OCI-LY7 (cell line): ENCODE measurements around the gene ZNF831. TPM values are rescaled to one million over a fixed set of nuclear protein-coding genes. Genes with fewer than 3 reads are reported as not detected.

Experiments
- BruUV-seq: library from RNA; stranded (reverse); fragments of 400-500 nt; replicated peaks from 2 replicates; lab custom pipeline; 2021; lab: Mats Ljungman, UMichigan
- CTCF ChIA-PET: fragments of 300-600 bp; sonication (Branson Sonifier 250); formaldehyde crosslinking; loops from one replicate; lab custom pipeline; 2022; ENCODE audit warnings: antibody characterized with exemption; ENCODE audit not compliant: unreplicated experiment; lab: Charles Lee
- POLR2A ChIA-PET: fragments of 300-600 bp; sonication (Branson Sonifier 250); formaldehyde crosslinking; loops from one replicate; lab custom pipeline; 2022; ENCODE audit warnings: antibody characterized with exemption; lab: Charles Lee
- DNase-seq: peaks from one replicate; pipeline ENCODE4 v3.0.0-alpha.2; 2015; ENCODE audit warnings: low spot score
- H2AFZ ChIP-seq: fragments of 200-600 bp; sonication (generic), shearing (Covaris generic); 2 replicates; pipeline ENCODE4 v1.6.1; 2014; ENCODE audit warnings: mild to moderate bottlenecking, antibody characterized with exemption, low read length, moderate library complexity
- H3K27ac ChIP-seq: fragments of 200-600 bp; sonication (generic); 2 replicates; pipeline ENCODE4 v1.5.1; 2014; ENCODE audit warnings: mixed run types, low read depth, mild to moderate bottlenecking, moderate library complexity, low read length, inconsistent platforms; ENCODE audit not compliant: poor library complexity, severe bottlenecking
- H3K36me3 ChIP-seq: fragments of 200-600 bp; sonication (generic); 2 replicates; pipeline ENCODE4 v1.6.1; 2014; ENCODE audit warnings: mild to moderate bottlenecking, antibody characterized with exemption, low read length, moderate library complexity, mixed read lengths; ENCODE audit not compliant: insufficient read depth
- H3K4me1 ChIP-seq: fragments of 200-600 bp; sonication (generic); 2 replicates; pipeline ENCODE4 v1.5.1; 2014; ENCODE audit warnings: mild to moderate bottlenecking, low read length; ENCODE audit not compliant: insufficient read depth, poor library complexity, severe bottlenecking
- H3K4me2 ChIP-seq: fragments of 200-600 bp; sonication (generic); 2 replicates; pipeline ENCODE4 v1.6.1; 2014; ENCODE audit warnings: mild to moderate bottlenecking, low read length
- H3K4me3 ChIP-seq: fragments of 200-600 bp; sonication (generic); 2 replicates; pipeline ENCODE4 v1.5.1; 2014; ENCODE audit warnings: mild to moderate bottlenecking, low read depth, low read length; ENCODE audit not compliant: poor library complexity, severe bottlenecking
- H3K79me2 ChIP-seq: fragments of 200-600 bp; sonication (generic); 2 replicates; pipeline ENCODE4 v1.6.1; 2016; ENCODE audit warnings: low read depth, mild to moderate bottlenecking, low read length, moderate library complexity, mixed read lengths; ENCODE audit not compliant: insufficient read depth
- H3K9me2 ChIP-seq: fragments of 200-600 bp; sonication (generic); 2 replicates; pipeline ENCODE4 v1.6.1; 2016; ENCODE audit warnings: mild to moderate bottlenecking, low read length, mixed read lengths; ENCODE audit not compliant: insufficient read depth
- H3K9me3 ChIP-seq: fragments of 200-600 bp; sonication (generic); 2 replicates; pipeline ENCODE4 v1.6.1; 2014; ENCODE audit warnings: mild to moderate bottlenecking, mixed run types, low read length, mixed read lengths
- H4K20me1 ChIP-seq: fragments of 200-600 bp; sonication (generic); 2 replicates; pipeline ENCODE4 v1.6.1; 2014; ENCODE audit warnings: mild to moderate bottlenecking, antibody characterized with exemption, low read length, moderate library complexity, mixed read lengths; ENCODE audit not compliant: insufficient read depth
- EZH2phosphoT487 ChIP-seq: fragments of 200-600 bp; sonication (generic); IDR thresholded peaks from 2 replicates; pipeline ENCODE4 v1.6.1; 2018; ENCODE audit warnings: low read depth, borderline replicate concordance, mild to moderate bottlenecking, mixed run types, antibody characterized with exemption, low read length, moderate library complexity, mixed read lengths
- intact Hi-C: fragments of 100-400 bp; cut with micrococcal nuclease; formaldehyde crosslinking; loops from one replicate; pipeline ENCODE4 v1.10.0; 2022; ENCODE audit not compliant: unreplicated experiment
- total RNA-seq, 2 experiments: library from RNA; depleted of rRNA in 1 of 2; stranded (reverse); fragments of >200 nt in 1 of 2; shearing (Covaris generic) in 1 of 2; gene quantifications; 2 replicates each; pipeline ENCODE4 v1.2.3, GENCODE V29; 2014 to 2022
- TF ChIP-seq, protein P1 (sequence below): fragments of 200-600 bp; sonication (generic); conservative IDR thresholded peaks from 2 replicates; pipeline ENCODE4 v1.5.1; 2014; ENCODE audit warnings: mild to moderate bottlenecking, antibody characterized with exemption, low read length, moderate library complexity, mixed read lengths

The ZNF831 gene
- total RNA-seq, 2 experiments from 2014 or later: 5.9 to 6.3 TPM

- Histone ChIP-seq H3K27ac (no peak overlapping the region), H3K9me2 (no peaks in the 10 kb centered on the region), H3K4me1 (peaks cover 24% of the 10 kb centered on the region), H3K9me3 (no peaks in the 10 kb centered on the region), H3K36me3 (no peaks in the 10 kb centered on the region), H3K4me2 (no peak overlapping the region), H3K4me3 (no peak overlapping the region), H2AFZ (no peak overlapping the region), H4K20me1 (no peaks in the 10 kb centered on the region), H3K79me2 (peaks cover 5% of the 10 kb centered on the region; the same call in 1 of the 2 replicates)
- no peak for TF ChIP-seq EZH2phosphoT487
- TF ChIP-seq, protein P1, sequence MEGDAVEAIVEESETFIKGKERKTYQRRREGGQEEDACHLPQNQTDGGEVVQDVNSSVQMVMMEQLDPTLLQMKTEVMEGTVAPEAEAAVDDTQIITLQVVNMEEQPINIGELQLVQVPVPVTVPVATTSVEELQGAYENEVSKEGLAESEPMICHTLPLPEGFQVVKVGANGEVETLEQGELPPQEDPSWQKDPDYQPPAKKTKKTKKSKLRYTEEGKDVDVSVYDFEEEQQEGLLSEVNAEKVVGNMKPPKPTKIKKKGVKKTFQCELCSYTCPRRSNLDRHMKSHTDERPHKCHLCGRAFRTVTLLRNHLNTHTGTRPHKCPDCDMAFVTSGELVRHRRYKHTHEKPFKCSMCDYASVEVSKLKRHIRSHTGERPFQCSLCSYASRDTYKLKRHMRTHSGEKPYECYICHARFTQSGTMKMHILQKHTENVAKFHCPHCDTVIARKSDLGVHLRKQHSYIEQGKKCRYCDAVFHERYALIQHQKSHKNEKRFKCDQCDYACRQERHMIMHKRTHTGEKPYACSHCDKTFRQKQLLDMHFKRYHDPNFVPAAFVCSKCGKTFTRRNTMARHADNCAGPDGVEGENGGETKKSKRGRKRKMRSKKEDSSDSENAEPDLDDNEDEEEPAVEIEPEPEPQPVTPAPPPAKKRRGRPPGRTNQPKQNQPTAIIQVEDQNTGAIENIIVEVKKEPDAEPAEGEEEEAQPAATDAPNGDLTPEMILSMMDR: no peak
- no TSS peak for BruUV-seq
- intact Hi-C loops: no loop called here
- CTCF ChIA-PET: no interaction called here
- POLR2A ChIA-PET: no interaction called here
- DNase-seq: no peak
These were observed 22.2 kb downstream of the ZNF831 start for GRCh38 chr20:59185809-59186208.

GRCh38 chr20:59190466-59190865 is 26.8 kb downstream of the ZNF831 start:
- no TSS peak for BruUV-seq
- ChIA-PET POLR2A (no interaction called here), CTCF (no interaction called here)
- Histone ChIP-seq H3K4me3 (no peak overlapping the region), H3K9me2 (no peaks in the 10 kb centered on the region), H3K4me2 (no peak overlapping the region), H3K36me3 (no peaks in the 10 kb centered on the region), H2AFZ (no peak overlapping the region), H3K4me1 (no peaks in the 10 kb centered on the region), H3K79me2 (no peaks in the 10 kb centered on the region), H4K20me1 (no peaks in the 10 kb centered on the region), H3K9me3 (no peaks in the 10 kb centered on the region), H3K27ac (no peak overlapping the region)
- no peak for DNase-seq
- TF ChIP-seq, protein P1: no peak
- intact Hi-C loops: no loop called here

DNA sequence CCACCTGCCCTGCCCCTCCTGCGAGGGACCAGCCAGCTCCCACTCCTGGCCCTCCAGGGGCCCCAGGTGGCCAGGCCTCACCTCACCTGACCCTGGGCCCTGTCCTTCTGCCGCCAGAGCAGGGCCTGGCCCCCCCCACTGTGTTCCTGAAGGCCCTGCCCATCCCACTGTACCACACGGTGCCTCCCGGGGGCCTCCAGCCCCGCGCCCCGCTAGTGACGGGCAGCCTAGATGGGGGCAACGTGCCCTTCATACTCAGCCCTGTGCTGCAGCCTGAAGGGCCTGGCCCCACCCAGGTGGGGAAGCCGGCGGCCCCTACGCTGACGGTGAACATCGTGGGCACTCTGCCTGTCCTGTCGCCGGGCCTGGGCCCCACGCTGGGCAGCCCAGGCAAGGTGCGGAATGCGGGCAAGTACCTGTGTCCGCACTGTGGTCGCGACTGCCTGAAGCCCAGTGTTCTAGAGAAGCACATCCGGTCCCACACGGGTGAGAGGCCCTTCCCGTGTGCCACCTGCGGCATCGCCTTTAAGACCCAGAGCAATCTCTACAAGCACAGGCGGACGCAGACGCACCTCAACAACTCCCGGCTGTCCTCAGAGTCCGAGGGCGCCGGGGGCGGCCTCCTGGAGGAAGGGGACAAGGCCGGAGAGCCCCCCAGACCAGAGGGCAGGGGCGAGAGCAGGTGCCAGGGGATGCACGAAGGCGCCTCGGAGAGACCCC is 27.6 kb downstream of the ZNF831 start:
- BruUV-seq: no TSS peak
- Histone ChIP-seq H3K9me3 (no peaks in the 10 kb centered on the region), H3K27ac (no peak overlapping the region), H3K36me3 (no peaks in the 10 kb centered on the region), H3K9me2 (no peaks in the 10 kb centered on the region), H4K20me1 (no peaks in the 10 kb centered on the region), H3K4me3 (no peak overlapping the region), H2AFZ (no peak overlapping the region), H3K79me2 (no peaks in the 10 kb centered on the region), H3K4me1 (no peaks in the 10 kb centered on the region), H3K4me2 (no peak overlapping the region)
- no peak for TF ChIP-seq EZH2phosphoT487
- TF ChIP-seq, protein P1: no peak
- POLR2A ChIA-PET: no interaction called here
- intact Hi-C loops: no loop called here
- no peak for DNase-seq
- CTCF ChIA-PET: no interaction called here
